T-helper 17 cell (primary cell): ENCODE results near the gene KRTAP2-3. TPM values are rescaled to one million over a fixed set of nuclear protein-coding genes. Genes with fewer than 3 reads are reported as not detected.
"Not testable (repeated sequence)": the region's sequence is repeated elsewhere in the genome, so short reads cannot be mapped to it uniquely, and the experiment has no call there.

Experiments used
- ATAC-seq: fragments of 150-1000 bp; cut with Tn5 transposase; 2 replicates; pipeline ENCODE4 v1.10.0; 2021; ENCODE audit warnings: mild to moderate bottlenecking, moderate library complexity
- DNase-seq, 3 donors: peaks; one replicate each; pipeline versions ENCODE4 v3.0.0 to v3.0.0-alpha.2; 2020 to 2021
- H3K9me3 ChIP-seq: one replicate; pipeline ENCODE4 v1.7.0; 2013; ENCODE audit warnings: low read length, mild to moderate bottlenecking; ENCODE audit not compliant: control insufficient read depth, poor library complexity, severe bottlenecking
- H3K27ac Mint-ChIP-seq: one replicate; pipeline ENCODE4 v1.8.0; 2022; ENCODE audit warnings: mild to moderate bottlenecking, moderate library complexity, mixed read lengths
- H3K27me3 Mint-ChIP-seq: one replicate; pipeline ENCODE4 v1.8.0; 2022; ENCODE audit warnings: mixed read lengths
- H3K36me3 Mint-ChIP-seq: one replicate; pipeline ENCODE4 v1.8.0; 2022; ENCODE audit warnings: low read depth, mixed read lengths
- H3K4me1 Mint-ChIP-seq: one replicate; pipeline ENCODE4 v1.8.0; 2022; ENCODE audit warnings: mild to moderate bottlenecking, mixed read lengths
- H3K4me3 Mint-ChIP-seq: one replicate; pipeline ENCODE4 v1.8.0; 2022; ENCODE audit warnings: mild to moderate bottlenecking, moderate library complexity, mixed read lengths
- total RNA-seq, 4 donors: library from RNA in 2 of 4; stranded (reverse) in 2 of 4; gene quantifications; one replicate each; pipeline ENCODE4 v1.2.3 and lab custom pipeline; 2022 to 2026

KRTAP2-3 gene
- total RNA-seq, 2 donors from 2014 or later, result not detected

GRCh38 chr17:41037853-41038350 lies 22.0 kb downstream of the KRTAP2-3 start:
- H3K9me3 ChIP-seq, result no peaks in the 10 kb centered on the region
- H3K36me3 Mint-ChIP-seq, result peaks cover 2% of the 10 kb centered on the region
- peaks cover 41% of the 10 kb centered on the region for H3K27me3 Mint-ChIP-seq
- H3K4me3 Mint-ChIP-seq, result no peak overlapping the region
- no peak overlapping the region for H3K27ac Mint-ChIP-seq
- H3K4me1 Mint-ChIP-seq, result no peaks in the 10 kb centered on the region
- no peak for ATAC-seq
- no peak for DNase-seq

- H3K4me1 Mint-ChIP-seq, DNase-seq, H3K4me3 Mint-ChIP-seq, ATAC-seq, H3K27ac Mint-ChIP-seq, H3K36me3 Mint-ChIP-seq, H3K9me3 ChIP-seq: not testable (repeated sequence)
- peaks cover 52% of the 10 kb centered on the region for H3K27me3 Mint-ChIP-seq
Measured at GRCh38 chr17:41034346-41034935, 25.5 kb downstream of the KRTAP2-3 start, which contains the start of gene KRTAP1-3. TSS of gene KRTAP1-3 (minus strand) at chr17:41034874. CDS start at chr17:41034821, 53 bp downstream.

GRCh38 chr17:41029633-41030245 lies 30.2 kb downstream of the KRTAP2-3 start, which contains the start of gene KRTAP1-4:
TSS of gene KRTAP1-4 (minus strand) at chr17:41030195. CDS start at chr17:41030078, 117 bp downstream.
- Mint-ChIP-seq H3K4me3 (no peak within 1 kb of the TSS), H3K36me3 (peaks cover 4% of the 10 kb centered on the region), H3K4me1 (peaks cover 3% of the 10 kb centered on the region), H3K27ac (no peak within 1 kb of the TSS), H3K27me3 (peaks cover 67% of the 10 kb centered on the region)
- DNase-seq (no peak), ATAC-seq (no peak)
- H3K9me3 ChIP-seq, result no peaks in the 10 kb centered on the region

GRCh38 chr17:41026715-41027471 lies 33.0 kb downstream of the KRTAP2-3 start, which contains the start of gene KRTAP1-5:
TSS of gene KRTAP1-5 (minus strand) at chr17:41027208. CDS start at chr17:41027155, 53 bp downstream.
- Mint-ChIP-seq H3K36me3 (peaks cover 4% of the 10 kb centered on the region), H3K4me3 (no peak within 1 kb of the TSS), H3K27ac (no peak within 1 kb of the TSS), H3K4me1 (peaks cover 3% of the 10 kb centered on the region), H3K27me3 (peaks cover 76% of the 10 kb centered on the region)
- ATAC-seq, result no peak
- H3K9me3 ChIP-seq, result no peaks in the 10 kb centered on the region
- DNase-seq, result no peak

GRCh38 chr17:41024697-41025096 lies 35.2 kb downstream of the KRTAP2-3 start:
- H3K4me1 Mint-ChIP-seq, result peaks cover 3% of the 10 kb centered on the region
- peaks cover 62% of the 10 kb centered on the region for H3K27me3 Mint-ChIP-seq
- ATAC-seq (no peak), DNase-seq (no peak)
- no peak overlapping the region for H3K27ac Mint-ChIP-seq
- H3K36me3 Mint-ChIP-seq, result peaks cover 4% of the 10 kb centered on the region
- no peaks in the 10 kb centered on the region for H3K9me3 ChIP-seq
- H3K4me3 Mint-ChIP-seq, result no peak overlapping the region

- DNase-seq (no peak), ATAC-seq (no peak)
- H3K9me3 ChIP-seq, result no peaks in the 10 kb centered on the region
- H3K4me3 Mint-ChIP-seq, result no peak overlapping the region
- H3K36me3 Mint-ChIP-seq, result peaks cover 2% of the 10 kb centered on the region
- H3K4me1 Mint-ChIP-seq, result peaks cover 2% of the 10 kb centered on the region
- no peak overlapping the region for H3K27ac Mint-ChIP-seq
- H3K27me3 Mint-ChIP-seq, result peaks cover 50% of the 10 kb centered on the region
Measured at GRCh38 chr17:41020336-41020735, 39.6 kb downstream of the KRTAP2-3 start.

- Mint-ChIP-seq H3K4me3 (no peak overlapping the region), H3K36me3 (no peaks in the 10 kb centered on the region), H3K4me1 (no peaks in the 10 kb centered on the region), H3K27me3 (peaks cover 49% of the 10 kb centered on the region), H3K27ac (no peak overlapping the region)
- no peak for ATAC-seq
- no peaks in the 10 kb centered on the region for H3K9me3 ChIP-seq
- no peak for DNase-seq
Measured at GRCh38 chr17:41019415-41019814, 40.5 kb downstream of the KRTAP2-3 start.

- no peak for DNase-seq
- Mint-ChIP-seq H3K36me3 (no peaks in the 10 kb centered on the region), H3K4me3 (no peak overlapping the region), H3K4me1 (no peaks in the 10 kb centered on the region), H3K27me3 (peaks cover 43% of the 10 kb centered on the region), H3K27ac (no peak overlapping the region)
- H3K9me3 ChIP-seq, result no peaks in the 10 kb centered on the region
- no peak for ATAC-seq
Measured at GRCh38 chr17:41018541-41018940, 41.4 kb downstream of the KRTAP2-3 start.

- DNase-seq (no peak), ATAC-seq (no peak)
- Mint-ChIP-seq H3K4me1 (no peaks in the 10 kb centered on the region), H3K27me3 (peaks cover 28% of the 10 kb centered on the region), H3K4me3 (no peak overlapping the region), H3K27ac (no peak overlapping the region), H3K36me3 (no peaks in the 10 kb centered on the region)
- H3K9me3 ChIP-seq, result no peaks in the 10 kb centered on the region
Measured at GRCh38 chr17:41016578-41017215, 43.2 kb downstream of the KRTAP2-3 start.

- DNase-seq (no peak), ATAC-seq (no peak)
- Mint-ChIP-seq H3K4me3 (no peak overlapping the region), H3K4me1 (no peaks in the 10 kb centered on the region), H3K27ac (no peak overlapping the region), H3K27me3 (peaks cover 28% of the 10 kb centered on the region), H3K36me3 (no peaks in the 10 kb centered on the region)
- no peaks in the 10 kb centered on the region for H3K9me3 ChIP-seq
Measured at GRCh38 chr17:41015454-41015853, 44.5 kb downstream of the KRTAP2-3 start.

- Mint-ChIP-seq H3K4me3 (no peak overlapping the region), H3K27ac (no peak overlapping the region), H3K27me3 (peaks cover 32% of the 10 kb centered on the region), H3K36me3 (no peaks in the 10 kb centered on the region), H3K4me1 (no peaks in the 10 kb centered on the region)
- ATAC-seq (no peak), DNase-seq (no peak)
- H3K9me3 ChIP-seq, result no peaks in the 10 kb centered on the region
Measured at GRCh38 chr17:41013606-41014005, 46.3 kb downstream of the KRTAP2-3 start.

GRCh38 chr17:41013181-41013580 lies 46.7 kb downstream of the KRTAP2-3 start:
- peaks cover 36% of the 10 kb centered on the region for H3K27me3 Mint-ChIP-seq
- no peak overlapping the region for H3K4me3 Mint-ChIP-seq
- no peaks in the 10 kb centered on the region for H3K9me3 ChIP-seq
- no peak overlapping the region for H3K27ac Mint-ChIP-seq
- no peaks in the 10 kb centered on the region for H3K36me3 Mint-ChIP-seq
- DNase-seq (no peak), ATAC-seq (no peak)
- no peaks in the 10 kb centered on the region for H3K4me1 Mint-ChIP-seq
